Right lobe of liver (tissue), 6 donors: ENCODE measurements around the gene PCNX3. TPM values are rescaled to one million over a fixed set of nuclear protein-coding genes. Genes with fewer than 3 reads are reported as not detected.
A peak's percentile ranks its signal among the peaks of the same experiment; 100 is the strongest.

Source experiments
- ATAC-seq, 4 donors: fragments of 200-7000 bp; cut with Tn5 transposase; one replicate each; pipeline ENCODE4 v1.9.1; 2020; ENCODE audit warnings: mild to moderate bottlenecking in 4 of 4, moderate library complexity in 4 of 4
- DNase-seq, 3 donors: peaks; one replicate each; pipeline ENCODE4 v3.0.0-alpha.2; 2020
- H3K27ac ChIP-seq, 3 donors: fragments of 200-600 bp; one replicate each; pipeline ENCODE4 v1.8.0; 2022
- H3K27me3 ChIP-seq, 2 donors: fragments of 200-600 bp; one replicate each; pipeline ENCODE4 v1.8.0; 2022
- H3K36me3 ChIP-seq, 4 donors: fragments of 200-600 bp; sonication (generic) in 1 of 4; one replicate each; pipeline versions ENCODE4 v1.5.1 to v1.8.0; 2017 to 2022; ENCODE audit warnings: control low read depth in 1 of 4
- H3K4me1 ChIP-seq, 4 donors: fragments of 200-600 bp; sonication (generic) in 1 of 4; one replicate each; pipeline versions ENCODE4 v1.5.1 to v1.8.0; 2017 to 2022; ENCODE audit warnings: control low read depth in 1 of 4
- H3K4me3 ChIP-seq, 3 donors: fragments of 200-600 bp; one replicate each; pipeline ENCODE4 v1.8.0; 2022
- H3K9me3 ChIP-seq, 4 donors: fragments of 200-600 bp; sonication (generic) in 1 of 4; one replicate each; pipeline versions ENCODE4 v1.5.1 to v1.8.0; 2017 to 2022; ENCODE audit warnings: control low read depth in 1 of 4
- CTCF ChIP-seq, 4 donors: fragments of 200-600 bp in 3 of 4; fragments of 450-650 bp in 1 of 4; IDR thresholded peaks; one replicate each; pipeline versions ENCODE4 v1.5.1 to v1.8.0; 2016 to 2022; ENCODE audit warnings: antibody characterized with exemption in 4 of 4, mild to moderate bottlenecking in 2 of 4
- POLR2A ChIP-seq: fragments of 450-650 bp; IDR thresholded peaks from one replicate; pipeline ENCODE4 v1.6.1; 2017; ENCODE audit warnings: antibody characterized with exemption, mild to moderate bottlenecking
- WGBS: methylation state at CpG from one replicate; pipeline ENCODE4 v1.1.6; 2018; ENCODE audit warnings: low coverage, low lambda C conversion rate; ENCODE audit not compliant: insufficient coverage; ENCODE audit errors: missing lambda C conversion rate; 5-methylcytosine and 5-hydroxymethylcytosine counted together
- intact Hi-C, 2 donors: fragments of 100-400 bp; cut with DNase I; formaldehyde crosslinking; loops; one replicate each; pipeline versions ENCODE4 v1.11.2 to v1.14.1; 2022
- total RNA-seq, 6 experiments: library from RNA; depleted of rRNA in 2 of 6; stranded (reverse); fragments of >200 nt in 2 of 6; fragmentation: NEBNext Ultra II Directional in 3 of 6; extraction: Animal tissue kit (Norgen Biotek cat#: 25700) in 3 of 6; gene quantifications; one replicate each; pipeline versions ENCODE4 v1.1.0 to v1.2.4, GENCODE V29; 2016 to 2023
- donor health status: DM: no; HTN: yes; CAD: no.
- donor health status: DM: no; HTN: no; CAD: no.
- donor health status: DM: no; HTN: no; CAD: no.
- donor health status: DM: no; HTN: yes; CAD: no.
- donor health status: DM: no; HTN: yes; CAD: no.

Gene PCNX3
- total RNA-seq, 6 experiments from 2014 or later = 11.2 to 32.9 (median 12.4) TPM

DNA sequence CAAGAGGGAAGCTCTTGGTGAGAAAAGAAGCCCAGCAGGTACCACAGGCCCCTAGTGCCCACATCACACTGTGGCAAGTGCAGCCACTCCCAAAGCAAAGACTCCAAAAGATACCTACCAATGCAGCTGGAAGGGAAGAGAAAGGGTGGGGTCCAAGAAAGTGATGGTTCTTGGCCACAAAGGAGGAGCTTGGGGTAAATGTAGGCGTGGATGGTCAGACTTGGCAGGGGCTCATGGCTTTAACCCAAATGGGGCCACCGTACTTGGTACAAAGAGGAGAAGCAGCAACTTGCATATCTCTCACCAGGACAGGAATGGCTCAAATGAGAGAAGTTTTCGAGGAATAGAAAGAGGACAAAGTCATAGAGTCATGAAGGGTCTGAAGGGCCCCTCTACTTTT, 6.3 kb upstream of the PCNX3 start:
- 37% methylated on average over 3 of the region's 3 CpGs for WGBS
- no peak overlapping the region for H3K4me3 ChIP-seq
- TF ChIP-seq CTCF (IDR thresholded peaks at IDR 0.05) (no peak), POLR2A (no peak)
- H3K9me3 ChIP-seq = no peaks in the 10 kb centered on the region
- intact Hi-C loops = no loop called here
- no peak for ATAC-seq
- H3K36me3 ChIP-seq = peaks cover 6 to 41% (median 14%) of the 10 kb centered on the region in 4 donors
- no peak for DNase-seq
- H3K27ac ChIP-seq = no peak overlapping the region
- peaks cover 0 to 31% (median 11%) of the 10 kb centered on the region in 4 donors for H3K4me1 ChIP-seq
- H3K27me3 ChIP-seq = no peaks in the 10 kb centered on the region

- Histone ChIP-seq H3K36me3 (peaks cover 6 to 37% (median 12%) of the 10 kb centered on the region in 4 donors), H3K4me1 (peaks cover 0 to 31% (median 11%) of the 10 kb centered on the region in 4 donors), H3K9me3 (no peaks in the 10 kb centered on the region), H3K27ac (no peak overlapping the region), H3K27me3 (no peaks in the 10 kb centered on the region), H3K4me3 (no peak overlapping the region)
- DNase-seq (no peak), ATAC-seq (no peak)
- no CpG with 5 or more reads among the region's 5 CpGs for WGBS
- intact Hi-C loops = no loop called here
- TF ChIP-seq POLR2A (no peak), CTCF (IDR thresholded peaks at IDR 0.05) (no peak)
These were observed 5.9 kb upstream of the PCNX3 start for GRCh38 chr11:65609665-65610064.

DNA sequence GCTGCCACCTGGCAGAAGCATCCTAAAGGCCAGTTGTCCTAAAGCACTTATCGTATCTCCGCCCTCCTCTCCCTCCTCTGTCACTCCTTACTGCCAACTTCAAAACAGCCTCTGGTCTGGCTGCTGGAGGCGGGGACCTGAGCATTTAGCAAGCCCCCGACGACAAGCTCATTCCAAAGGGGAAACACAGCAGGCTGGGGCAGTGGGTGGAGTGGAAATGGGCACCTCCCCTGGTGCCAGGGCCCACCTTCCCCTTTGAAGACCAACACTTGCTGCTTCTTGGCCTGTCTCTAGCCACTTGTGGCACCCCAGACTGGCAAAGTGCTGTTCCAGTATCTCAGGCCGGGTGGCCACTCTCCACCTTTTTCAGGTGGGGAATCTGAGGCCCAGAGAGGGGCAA, 5.2 kb upstream of the PCNX3 start:
- no peak for DNase-seq
- no peak for ATAC-seq
- Histone ChIP-seq H3K4me1 (peaks cover 0 to 31% (median 11%) of the 10 kb centered on the region in 4 donors), H3K27ac (peak overlapping the region; percentile 44 to 96 (median 95)), H3K36me3 (peaks cover 4 to 29% (median 8%) of the 10 kb centered on the region in 4 donors), H3K27me3 (no peaks in the 10 kb centered on the region), H3K4me3 (peak overlapping the region in 2 of 3 donors; percentile 99), H3K9me3 (no peaks in the 10 kb centered on the region)
- WGBS = 10% methylated on average over 2 of the region's 6 CpGs
- intact Hi-C loops = no loop called here
- TF ChIP-seq CTCF (IDR thresholded peaks at IDR 0.05) = no peak
- TF ChIP-seq POLR2A = no peak

DNA sequence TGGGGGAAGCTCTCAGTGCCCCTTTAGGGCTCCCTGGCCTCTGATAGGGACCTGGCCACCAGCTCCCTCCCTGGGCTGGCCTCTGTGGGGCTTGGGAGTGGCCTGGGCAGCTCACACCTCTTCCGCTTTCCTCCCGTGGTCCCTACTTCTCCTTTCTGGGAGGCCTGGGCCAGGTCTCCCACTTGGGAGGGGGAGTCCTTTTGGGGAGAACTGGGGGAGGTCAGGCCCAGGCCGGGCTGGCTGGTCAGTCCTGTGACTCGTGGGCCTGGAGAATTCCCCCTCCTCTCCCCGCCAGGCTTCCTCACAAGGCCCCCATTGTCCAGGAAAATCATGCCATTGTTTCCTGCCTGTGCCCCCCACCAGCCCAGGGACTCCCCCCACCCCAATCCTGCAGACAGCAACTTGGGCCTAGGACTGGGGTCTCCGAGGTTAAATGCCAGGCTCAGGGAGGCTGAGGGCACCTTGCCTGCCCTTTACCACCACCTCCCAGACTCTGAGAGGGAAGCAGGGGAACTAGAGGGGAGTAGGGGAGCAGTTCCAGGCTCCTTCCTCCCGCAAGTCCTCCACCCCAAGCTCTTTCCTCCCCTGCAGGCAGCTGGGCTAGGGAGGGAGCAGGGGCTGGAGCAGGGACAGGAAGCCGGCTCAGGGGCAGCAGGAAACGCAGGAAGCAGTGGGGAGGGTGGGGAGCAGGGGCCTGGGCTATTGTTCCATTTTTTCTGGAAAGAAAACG, 4.4 kb upstream of the PCNX3 start:
- TF ChIP-seq POLR2A (no peak), CTCF (IDR thresholded peaks at IDR 0.05) (no peak)
- Histone ChIP-seq H3K27me3 (no peaks in the 10 kb centered on the region), H3K9me3 (no peaks in the 10 kb centered on the region), H3K36me3 (peaks cover 0 to 21% (median 2%) of the 10 kb centered on the region in 4 donors), H3K4me1 (peaks cover 0 to 31% (median 11%) of the 10 kb centered on the region in 4 donors), H3K4me3 (peak overlapping the region; percentile 99), H3K27ac (peak overlapping the region; percentile 44 to 96 (median 95))
- DNase-seq (peak in 2 of 3 donors; percentile 66 to 78), ATAC-seq (peak in 1 of 4 donors; percentile 1)
- 48% methylated on average over 7 of the region's 10 CpGs for WGBS
- intact Hi-C loops = no loop called here
